GM21390 (cell line): ENCODE data around the gene HINT1.
"Not testable (repeated sequence)": the region's sequence is repeated elsewhere in the genome, so short reads cannot be mapped to it uniquely, and the experiment has no call there.

ENCODE experiments used
- ATAC-seq: cut with Tn5 transposase; IDR thresholded peaks from one replicate; pipeline ENCODE4 v1.9.1; 2021; ENCODE audit not compliant: unreplicated experiment

HINT1 gene

GRCh38 chr5:131171276-131171810, 6.3 kb upstream of the HINT1 start:
- no peak for ATAC-seq

GRCh38 chr5:131170540-131171275, 5.7 kb upstream of the HINT1 start, which contains the start of gene LYRM7:
TSS of gene LYRM7 (plus strand) at chr5:131170944. CDS start at chr5:131171021, 77 bp downstream.
- peak; percentile 97 for ATAC-seq

GRCh38 chr5:131169810-131170539, 4.9 kb upstream of the HINT1 start:
- no peak for ATAC-seq

- ATAC-seq: no peak
These were observed 2.6 kb upstream of the HINT1 start for GRCh38 chr5:131167615-131168014.

- ATAC-seq: peak; percentile 70
These were observed 601 bp downstream of the HINT1 start for GRCh38 chr5:131164191-131165118.

GRCh38 chr5:131163276-131164119, 1.6 kb downstream of the HINT1 start:
- no peak for ATAC-seq

- no peak for ATAC-seq
These were observed 4.9 kb downstream of the HINT1 start for GRCh38 chr5:131160134-131160533.

- ATAC-seq: no peak
These were observed 8.1 kb downstream of the HINT1 start for GRCh38 chr5:131156957-131157356.

GRCh38 chr5:131156385-131156784, 8.7 kb downstream of the HINT1 start:
- no peak for ATAC-seq

- ATAC-seq: no peak
These were observed 13.8 kb downstream of the HINT1 start for GRCh38 chr5:131151216-131151615.

- no peak for ATAC-seq
These were observed 14.6 kb downstream of the HINT1 start for GRCh38 chr5:131150408-131150807.

GRCh38 chr5:131148835-131149234, 16.2 kb downstream of the HINT1 start:
- ATAC-seq: no peak

GRCh38 chr5:131147258-131147657, 17.8 kb downstream of the HINT1 start:
- no peak for ATAC-seq

GRCh38 chr5:131142970-131143617, 22.0 kb downstream of the HINT1 start:
- no peak for ATAC-seq

- ATAC-seq: no peak
These were observed 25.7 kb downstream of the HINT1 start for GRCh38 chr5:131139321-131139720.

- ATAC-seq: not testable (repeated sequence)
These were observed 26.6 kb downstream of the HINT1 start for GRCh38 chr5:131138406-131138805.

GRCh38 chr5:131133091-131133490, 32.0 kb downstream of the HINT1 start:
- not testable (repeated sequence) for ATAC-seq

GRCh38 chr5:131129306-131129705, 35.8 kb downstream of the HINT1 start:
- no peak for ATAC-seq

GRCh38 chr5:131127244-131127643, 37.8 kb downstream of the HINT1 start:
- ATAC-seq: not testable (repeated sequence)

GRCh38 chr5:131114754-131115153, 50.3 kb downstream of the HINT1 start:
- no peak for ATAC-seq
